H9 (cell line): ENCODE results near the gene NALCN. TPM values are rescaled to one million over a fixed set of nuclear protein-coding genes. Genes with fewer than 3 reads are reported as not detected.

Experiments used
- DNase-seq: peaks from one replicate; pipeline ENCODE4 v3.0.0-alpha.2; 2017
- H2AFZ ChIP-seq: one replicate; pipeline ENCODE4 v1.6.1; 2013; ENCODE audit warnings: mild to moderate bottlenecking, low read length, control low read depth, moderate library complexity
- H2AK5ac ChIP-seq: 2 replicates; pipeline ENCODE4 v1.6.1; 2013; ENCODE audit warnings: low read length, control low read depth, mixed read lengths; ENCODE audit not compliant: insufficient read length
- H2BK120ac ChIP-seq: one replicate; pipeline ENCODE4 v1.6.1; 2013; ENCODE audit warnings: low read depth, mild to moderate bottlenecking, low read length, control low read depth, inconsistent platforms; ENCODE audit not compliant: poor library complexity, severe bottlenecking
- H2BK12ac ChIP-seq: 2 replicates; pipeline ENCODE4 v1.6.1; 2013; ENCODE audit warnings: low read length, control low read depth, mixed read lengths, low read depth; ENCODE audit not compliant: insufficient read length
- H2BK15ac ChIP-seq: 2 replicates; pipeline ENCODE4 v1.6.1; 2013; ENCODE audit warnings: low read depth, low read length, control low read depth
- H2BK20ac ChIP-seq: one replicate; pipeline ENCODE4 v1.6.1; 2013; ENCODE audit warnings: low read depth, mild to moderate bottlenecking, low read length, control low read depth, inconsistent platforms; ENCODE audit not compliant: poor library complexity, severe bottlenecking
- H2BK5ac ChIP-seq: 2 replicates; pipeline ENCODE4 v1.6.1; 2013; ENCODE audit warnings: low read length, control low read depth, mixed read lengths; ENCODE audit not compliant: insufficient read length
- H3K14ac ChIP-seq: 2 replicates; pipeline ENCODE4 v1.6.1; 2013; ENCODE audit warnings: low read length, control low read depth; ENCODE audit not compliant: insufficient read depth
- H3K18ac ChIP-seq: 2 replicates; pipeline ENCODE4 v1.6.1; 2013; ENCODE audit warnings: low read depth, mild to moderate bottlenecking, mixed read lengths, low read length, control low read depth; ENCODE audit not compliant: insufficient read length
- H3K23ac ChIP-seq: 2 replicates; pipeline ENCODE4 v1.6.1; 2013; ENCODE audit warnings: low read length, control low read depth, mixed read lengths, low read depth; ENCODE audit not compliant: insufficient read length
- H3K23me2 ChIP-seq: 2 replicates; pipeline ENCODE4 v1.6.1; 2013; ENCODE audit warnings: low read depth, mild to moderate bottlenecking, mixed read lengths, low read length, control low read depth; ENCODE audit not compliant: insufficient read length, poor library complexity, severe bottlenecking
- H3K27ac ChIP-seq: 2 replicates; pipeline ENCODE4 v1.5.1; 2013; ENCODE audit warnings: low read length, control low read depth, mixed read lengths, low read depth; ENCODE audit not compliant: insufficient read length
- H3K27me3 ChIP-seq: 2 replicates; pipeline ENCODE4 v1.6.1; 2013; ENCODE audit warnings: low read length, control low read depth, inconsistent platforms; ENCODE audit not compliant: insufficient read depth
- H3K4ac ChIP-seq: 2 replicates; pipeline ENCODE4 v1.6.1; 2013; ENCODE audit warnings: low read depth, mild to moderate bottlenecking, control low read depth, inconsistent platforms, low read length, moderate library complexity
- H3K4me1 ChIP-seq: 2 replicates; pipeline ENCODE4 v1.6.1; 2013; ENCODE audit warnings: low read length, control low read depth, inconsistent platforms; ENCODE audit not compliant: insufficient read depth
- H3K4me2 ChIP-seq: 2 replicates; pipeline ENCODE4 v1.6.1; 2013; ENCODE audit warnings: low read length, control low read depth, mixed read lengths; ENCODE audit not compliant: insufficient read length, insufficient read depth
- H3K56ac ChIP-seq: 2 replicates; pipeline ENCODE4 v1.6.1; 2013; ENCODE audit warnings: low read depth, mild to moderate bottlenecking, mixed read lengths, low read length, control low read depth; ENCODE audit not compliant: insufficient read length
- H3K79me1 ChIP-seq: 2 replicates; pipeline ENCODE4 v1.6.1; 2013; ENCODE audit warnings: low read depth, mild to moderate bottlenecking, moderate library complexity, low read length, control low read depth, inconsistent platforms; ENCODE audit not compliant: insufficient read depth, poor library complexity, severe bottlenecking
- H3K79me2 ChIP-seq: 2 replicates; pipeline ENCODE4 v1.6.1; 2013; ENCODE audit warnings: low read length, control low read depth, inconsistent platforms; ENCODE audit not compliant: insufficient read depth
- H3K9ac ChIP-seq: 2 replicates; pipeline ENCODE4 v1.6.1; 2013; ENCODE audit warnings: low read length, control low read depth, mixed read lengths; ENCODE audit not compliant: insufficient read length; ENCODE audit errors: extremely low read depth
- H3K9me3 ChIP-seq: one replicate; pipeline ENCODE4 v1.6.1; 2013; ENCODE audit warnings: low read depth, low read length, inconsistent platforms; ENCODE audit not compliant: control insufficient read depth
- H3T11ph ChIP-seq: one replicate; pipeline ENCODE4 v1.6.1; 2013; ENCODE audit warnings: mild to moderate bottlenecking, low read length, control low read depth, inconsistent platforms
- H4K20me1 ChIP-seq: one replicate; pipeline ENCODE4 v1.6.1; 2013; ENCODE audit not compliant: control insufficient read depth, insufficient read length, insufficient read depth
- H4K5ac ChIP-seq: 2 replicates; pipeline ENCODE4 v1.6.1; 2013; ENCODE audit warnings: low read depth, mild to moderate bottlenecking, mixed read lengths, low read length, control low read depth; ENCODE audit not compliant: insufficient read length
- H4K8ac ChIP-seq: replicated peaks from 2 replicates; pipeline ENCODE4 v1.6.1; 2013; ENCODE audit warnings: low read length, control low read depth, mixed read lengths, low read depth; ENCODE audit not compliant: insufficient read length
- H4K91ac ChIP-seq: 2 replicates; pipeline ENCODE4 v1.6.1; 2013; ENCODE audit warnings: low read depth, mild to moderate bottlenecking, moderate library complexity, mixed read lengths, low read length, control low read depth; ENCODE audit not compliant: insufficient read length
- H3K27ac Mint-ChIP-seq, 3 experiments: 2 replicates in 2 of 3; 3 replicates in 1 of 3; pipeline ENCODE4 v1.8.0; 2020 to 2021; ENCODE audit warnings: mixed read lengths in 3 of 3, mild to moderate bottlenecking in 1 of 3, moderate library complexity in 1 of 3
- H3K27me3 Mint-ChIP-seq: 2 replicates; pipeline ENCODE4 v1.8.0; 2021; ENCODE audit warnings: low read depth, mild to moderate bottlenecking, moderate library complexity, mixed read lengths
- H3K36me3 Mint-ChIP-seq, 3 experiments: 2 replicates in 2 of 3; 3 replicates in 1 of 3; pipeline ENCODE4 v1.8.0; 2020 to 2021; ENCODE audit warnings: low read depth in 3 of 3, mixed read lengths in 3 of 3; ENCODE audit not compliant: insufficient read depth in 1 of 3
- H3K4me1 Mint-ChIP-seq, 2 experiments: 2 replicates each; pipeline ENCODE4 v1.8.0; 2020; ENCODE audit warnings: mixed read lengths in 2 of 2
- H3K4me3 Mint-ChIP-seq, 2 experiments: 2 replicates in 1 of 2; 3 replicates in 1 of 2; pipeline ENCODE4 v1.8.0; 2020 to 2021; ENCODE audit warnings: mild to moderate bottlenecking in 2 of 2, mixed read lengths in 2 of 2, moderate library complexity in 1 of 2
- H3K9me3 Mint-ChIP-seq, 2 experiments: 2 replicates in 1 of 2; 3 replicates in 1 of 2; pipeline ENCODE4 v1.8.0; 2020; ENCODE audit warnings: mild to moderate bottlenecking in 2 of 2, mixed read lengths in 2 of 2, moderate library complexity in 1 of 2
- CTCF ChIP-seq: fragments of 200-600 bp; sonication (generic); conservative IDR thresholded peaks from 3 replicates; pipeline ENCODE4 v1.8.0; 2021; ENCODE audit warnings: antibody characterized with exemption, mild to moderate bottlenecking
- WGBS: extraction: QIAGEN DNeasy Blood & Tissue Kit; methylation state at CpG from one replicate; pipeline ENCODE4 v1.1.7; 2013; ENCODE audit warnings: missing lambda C conversion rate, low lambda C conversion rate, mixed read lengths; ENCODE audit not compliant: insufficient read length; ENCODE audit errors: extremely low coverage; 5-methylcytosine and 5-hydroxymethylcytosine counted together
- total RNA-seq: library from RNA; stranded (reverse); gene quantifications from 2 replicates; pipeline ENCODE4 v1.2.1, GENCODE V29; 2021

Gene NALCN
- total RNA-seq, 1 experiment from 2014 or later = 0.09 TPM

DNA sequence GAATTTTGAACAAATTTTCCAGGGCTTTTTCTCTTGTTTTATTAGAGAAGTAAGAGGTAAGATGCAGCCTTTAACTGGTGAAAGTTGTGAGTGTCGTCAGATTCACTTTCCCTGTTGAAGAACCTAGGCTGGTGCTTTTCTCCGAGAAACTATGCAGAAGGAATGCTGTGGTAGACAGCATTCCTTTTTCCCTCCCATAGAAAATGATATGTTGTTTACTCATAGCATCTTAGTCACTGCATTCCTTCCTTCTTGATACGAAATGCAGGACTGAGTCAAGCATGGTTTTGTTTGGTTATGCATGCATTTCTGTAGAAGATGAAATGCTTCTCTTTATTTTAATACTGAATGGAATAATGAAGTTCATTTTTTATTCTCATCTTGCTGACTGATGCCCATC is 39.6 kb upstream of the NALCN start:
- Mint-ChIP-seq H3K9me3 (peaks cover 4 to 7% of the 10 kb centered on the region in 2 experiments; a peak in 4 of 5 replicates), H3K36me3 (peaks cover 0 to 6% (median 2%) of the 10 kb centered on the region in 3 experiments; a peak in 3 of 7 replicates), H3K4me3 (no peak overlapping the region), H3K4me1 (peaks cover 6 to 7% of the 10 kb centered on the region in 2 experiments), H3K27ac (no peak overlapping the region), H3K27me3 (no peaks in the 10 kb centered on the region; the same call in 1 of the 2 replicates)
- Histone ChIP-seq H3K18ac (no peak overlapping the region), H3K23me2 (no peaks in the 10 kb centered on the region), H3K56ac (no peak overlapping the region), H3K27me3 (no peaks in the 10 kb centered on the region), H2AK5ac (no peak overlapping the region), H2AFZ (no peak overlapping the region), H3K4me2 (no peak overlapping the region), H3K4ac (no peak overlapping the region), H3K79me2 (no peaks in the 10 kb centered on the region), H3K9ac (no peak overlapping the region), H2BK20ac (no peak overlapping the region), H2BK5ac (no peak overlapping the region), H3K27ac (no peak overlapping the region), H4K20me1 (no peaks in the 10 kb centered on the region), H3K79me1 (no peaks in the 10 kb centered on the region), H3K4me1 (peaks cover 1% of the 10 kb centered on the region; the same call in 1 of the 2 replicates), H3T11ph (no peak overlapping the region), H2BK120ac (no peak overlapping the region), H3K14ac (no peak overlapping the region), H4K5ac (no peak overlapping the region), H3K23ac (no peak overlapping the region), H4K91ac (no peak overlapping the region), H2BK15ac (no peak overlapping the region), H4K8ac (no peak overlapping the region), H3K9me3 (no peaks in the 10 kb centered on the region), H2BK12ac (no peak overlapping the region)
- DNase-seq = no peak
- WGBS = no CpG with 5 or more reads among the region's 3 CpGs
- no peak for TF ChIP-seq CTCF
